GM21390 (cell line): ENCODE measurements around the gene VPS13A.
A peak's percentile ranks its signal among the peaks of the same experiment; 100 is the strongest.

Experiments used
- ATAC-seq: cut with Tn5 transposase; IDR thresholded peaks from one replicate; pipeline ENCODE4 v1.9.1; 2021; ENCODE audit not compliant: unreplicated experiment

Gene VPS13A

GRCh38 chr9:77177143-77177893 is at the start of gene VPS13A:
VPS13A (plus strand) TSS chr9:77177534; CDS start chr9:77177705, 171 bp downstream.
- peak; percentile 87 for ATAC-seq

- no peak for ATAC-seq
Measured at GRCh38 chr9:77128125-77128789, 49.1 kb upstream of the VPS13A start.

- no peak for ATAC-seq
Measured at GRCh38 chr9:77131399-77131798, 45.9 kb upstream of the VPS13A start.

GRCh38 chr9:77133011-77133410 is 44.3 kb upstream of the VPS13A start:
- ATAC-seq: no peak

- no peak for ATAC-seq
Measured at GRCh38 chr9:77142366-77142765, 35.0 kb upstream of the VPS13A start.

- ATAC-seq: no peak
Measured at GRCh38 chr9:77149879-77150278, 27.5 kb upstream of the VPS13A start.

GRCh38 chr9:77152289-77152688 is 25.0 kb upstream of the VPS13A start:
- no peak for ATAC-seq

- no peak for ATAC-seq
Measured at GRCh38 chr9:77156646-77157371, 20.5 kb upstream of the VPS13A start.

GRCh38 chr9:77158772-77159513 is 18.4 kb upstream of the VPS13A start:
- ATAC-seq: no peak

- ATAC-seq: no peak
Measured at GRCh38 chr9:77161191-77161590, 16.1 kb upstream of the VPS13A start.

- no peak for ATAC-seq
Measured at GRCh38 chr9:77161966-77162365, 15.4 kb upstream of the VPS13A start.

- no peak for ATAC-seq
Measured at GRCh38 chr9:77162366-77162765, 15.0 kb upstream of the VPS13A start.

GRCh38 chr9:77163884-77164283 is 13.4 kb upstream of the VPS13A start:
- no peak for ATAC-seq

- no peak for ATAC-seq
Measured at GRCh38 chr9:77166193-77166592, 11.1 kb upstream of the VPS13A start.

- no peak for ATAC-seq
Measured at GRCh38 chr9:77170991-77171699, 6.2 kb upstream of the VPS13A start.

- ATAC-seq: no peak
Measured at GRCh38 chr9:77175151-77175550, 2.2 kb upstream of the VPS13A start.

- no peak for ATAC-seq
Measured at GRCh38 chr9:77176106-77176505, 1.2 kb upstream of the VPS13A start.

GRCh38 chr9:77176686-77177142 is 620 bp upstream of the VPS13A start:
- no peak for ATAC-seq

- ATAC-seq: peak; percentile 17
Measured at GRCh38 chr9:77177894-77178794, 810 bp downstream of the VPS13A start.
